Measurements from ENCODE around the gene USP9X.

- TF ChIP-seq POLR2A (IDR thresholded peaks at IDR 0.05; ENCODE audit: low read depth, low read length): no peak
- no peak for TF ChIP-seq POLR2AphosphoS5 (IDR thresholded peaks at IDR 0.05; ENCODE audit: low read depth, low read length)
These were observed 3.4 kb upstream of the USP9X start for GRCh38 chrX:41081821-41082220.

All from GM12892 (cell line).